ENCODE measurements around the gene ADPRHL1.
"Not testable (repeated sequence)": the region's sequence is repeated elsewhere in the genome, so short reads cannot be mapped to it uniquely, and the experiment has no call there.

The ADPRHL1 gene

GRCh38 chr13:113456116-113456702 is 2.9 kb upstream of the ADPRHL1 start:
- TF ChIP-seq, protein P1, sequence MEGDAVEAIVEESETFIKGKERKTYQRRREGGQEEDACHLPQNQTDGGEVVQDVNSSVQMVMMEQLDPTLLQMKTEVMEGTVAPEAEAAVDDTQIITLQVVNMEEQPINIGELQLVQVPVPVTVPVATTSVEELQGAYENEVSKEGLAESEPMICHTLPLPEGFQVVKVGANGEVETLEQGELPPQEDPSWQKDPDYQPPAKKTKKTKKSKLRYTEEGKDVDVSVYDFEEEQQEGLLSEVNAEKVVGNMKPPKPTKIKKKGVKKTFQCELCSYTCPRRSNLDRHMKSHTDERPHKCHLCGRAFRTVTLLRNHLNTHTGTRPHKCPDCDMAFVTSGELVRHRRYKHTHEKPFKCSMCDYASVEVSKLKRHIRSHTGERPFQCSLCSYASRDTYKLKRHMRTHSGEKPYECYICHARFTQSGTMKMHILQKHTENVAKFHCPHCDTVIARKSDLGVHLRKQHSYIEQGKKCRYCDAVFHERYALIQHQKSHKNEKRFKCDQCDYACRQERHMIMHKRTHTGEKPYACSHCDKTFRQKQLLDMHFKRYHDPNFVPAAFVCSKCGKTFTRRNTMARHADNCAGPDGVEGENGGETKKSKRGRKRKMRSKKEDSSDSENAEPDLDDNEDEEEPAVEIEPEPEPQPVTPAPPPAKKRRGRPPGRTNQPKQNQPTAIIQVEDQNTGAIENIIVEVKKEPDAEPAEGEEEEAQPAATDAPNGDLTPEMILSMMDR (IDR thresholded peaks at IDR 0.05; ENCODE audit: insufficient read depth, low read length, missing control alignments): no peak
- ChIA-PET CTCF (interaction anchor here (3.8 to 4.0 kb wide), 2 partner anchors 9 to 106 kb away, joined by 13 to 22 read pairs; no protein-coding TSS in a partner anchor), POLR2A (no interaction called here)
- no peak overlapping the region for H3K4me3 ChIP-seq (ENCODE audit: low read depth, low read length)
- DNase-seq (ENCODE audit: low read depth, low spot score): no peak

GRCh38 chr13:113455384-113455783 is 2.1 kb upstream of the ADPRHL1 start:
- POLR2A ChIA-PET: no interaction called here
- no peak for DNase-seq (ENCODE audit: low read depth, low spot score)
- CTCF ChIA-PET: interaction anchor here (3.8 kb wide), 1 partner anchor 10 kb away, joined by 13 read pairs; no protein-coding TSS in a partner anchor
- TF ChIP-seq, protein P1 (IDR thresholded peaks at IDR 0.05; ENCODE audit: insufficient read depth, low read length, missing control alignments): no peak
- no peak overlapping the region for H3K4me3 ChIP-seq (ENCODE audit: low read depth, low read length)

DNA sequence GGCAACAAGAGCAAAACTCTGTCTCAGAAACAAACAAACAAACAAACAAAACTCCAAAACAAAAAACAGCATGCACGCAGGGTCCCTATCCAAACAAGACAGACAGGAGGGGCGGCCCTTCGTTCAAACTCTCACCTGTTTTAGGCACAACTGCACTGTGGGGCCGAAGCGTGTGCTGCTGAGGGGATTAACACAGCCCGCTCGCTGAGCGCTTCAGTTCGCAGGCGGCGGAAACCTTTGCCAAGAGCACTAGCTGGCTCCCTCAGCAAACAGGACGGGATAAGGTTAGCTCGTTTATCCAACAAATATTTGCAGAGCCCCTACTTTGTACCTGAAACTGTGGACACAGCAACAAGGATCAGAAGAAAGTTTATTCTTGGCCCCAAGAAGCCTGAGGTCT is 1.6 kb upstream of the ADPRHL1 start:
- ChIA-PET POLR2A (no interaction called here), CTCF (interaction anchor here (1.6 to 3.8 kb wide), 2 partner anchors 11 to 14 kb away, joined by 5 to 13 read pairs; no protein-coding TSS in a partner anchor)
- TF ChIP-seq, protein P1 (IDR thresholded peaks at IDR 0.05; ENCODE audit: insufficient read depth, low read length, missing control alignments): no peak
- DNase-seq (ENCODE audit: low read depth, low spot score): no peak
- no peak overlapping the region for H3K4me3 ChIP-seq (ENCODE audit: low read depth, low read length)

- no peak overlapping the region for H3K4me3 ChIP-seq (ENCODE audit: low read depth, low read length)
- POLR2A ChIA-PET: no interaction called here
- TF ChIP-seq, protein P1 (IDR thresholded peaks at IDR 0.05; ENCODE audit: insufficient read depth, low read length, missing control alignments): no peak
- DNase-seq (ENCODE audit: low read depth, low spot score): no peak
- CTCF ChIA-PET: interaction anchor here (0.9 to 5.1 kb wide), 10 partner anchors 12 to 510 kb away, joined by 3 to 24 read pairs (median 4); partner anchors contain the start of gene DCUN1D2
These were observed 822 bp downstream of the ADPRHL1 start for GRCh38 chr13:113452466-113452865.

DNA sequence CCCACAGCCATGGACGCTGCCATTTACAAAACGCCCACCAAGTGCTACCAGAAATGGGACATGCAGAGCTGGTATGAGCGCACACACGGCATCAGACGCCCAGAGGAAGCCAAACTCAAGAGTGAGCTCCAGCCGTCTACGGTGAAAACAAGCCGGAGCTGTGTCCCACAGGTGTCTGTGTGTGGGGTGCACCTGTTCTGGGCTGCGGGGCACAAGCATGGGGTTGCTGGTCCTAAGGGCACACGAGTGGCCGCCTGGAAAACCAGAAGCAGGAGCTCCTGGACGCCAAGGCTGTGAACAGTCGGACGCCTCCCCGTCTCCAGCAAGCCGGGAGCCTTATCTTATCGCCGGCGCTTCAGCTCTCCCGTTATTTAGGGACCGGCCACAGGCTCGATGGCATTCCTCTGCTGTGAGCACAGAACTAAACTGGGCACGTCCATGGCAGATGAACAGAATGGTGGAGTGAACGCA is 1.3 kb downstream of the ADPRHL1 start:
- TF ChIP-seq, protein P1 (IDR thresholded peaks at IDR 0.05; ENCODE audit: insufficient read depth, low read length, missing control alignments): no peak
- H3K4me3 ChIP-seq (ENCODE audit: low read depth, low read length): no peak overlapping the region
- POLR2A ChIA-PET: no interaction called here
- no peak for DNase-seq (ENCODE audit: low read depth, low spot score)
- CTCF ChIA-PET: interaction anchor here (1.0 to 5.1 kb wide), 11 partner anchors 11 to 509 kb away, joined by 3 to 24 read pairs (median 4); partner anchors contain the start of gene DCUN1D2

GRCh38 chr13:113450861-113451620 is 2.2 kb downstream of the ADPRHL1 start:
- POLR2A ChIA-PET; H3K4me3 ChIP-seq (ENCODE audit: low read depth, low read length); DNase-seq (ENCODE audit: low read depth, low spot score): not testable (repeated sequence)
- CTCF ChIA-PET: interaction anchor here (0.7 to 5.1 kb wide), 11 partner anchors 9 to 509 kb away, joined by 3 to 24 read pairs (median 4); partner anchors contain the start of gene DCUN1D2
- TF ChIP-seq, protein P1 (IDR thresholded peaks at IDR 0.05; ENCODE audit: insufficient read depth, low read length, missing control alignments): peak; percentile 33

GRCh38 chr13:113450348-113450744 is 2.9 kb downstream of the ADPRHL1 start:
- POLR2A ChIA-PET; H3K4me3 ChIP-seq (ENCODE audit: low read depth, low read length); DNase-seq (ENCODE audit: low read depth, low spot score): not testable (repeated sequence)
- CTCF ChIA-PET: interaction anchor here (0.8 to 5.1 kb wide), 7 partner anchors 10 to 508 kb away, joined by 3 to 24 read pairs (median 14); no protein-coding TSS in a partner anchor
